HUES64 (cell line): ENCODE data around the gene TMPRSS9.

Source experiments
- H3K27ac ChIP-seq: 2 replicates; pipeline ENCODE4 v1.7.0; 2013; ENCODE audit warnings: low read depth, low read length, inconsistent platforms
- H3K27me3 ChIP-seq: 2 replicates; pipeline ENCODE4 v1.6.1; 2013; ENCODE audit warnings: mild to moderate bottlenecking, low read length; ENCODE audit not compliant: insufficient read depth
- H3K36me3 ChIP-seq: 2 replicates; pipeline ENCODE4 v1.6.1; 2013; ENCODE audit warnings: mild to moderate bottlenecking, low read length; ENCODE audit not compliant: insufficient read depth
- H3K4me1 ChIP-seq: 2 replicates; pipeline ENCODE4 v1.6.1; 2013; ENCODE audit warnings: mild to moderate bottlenecking, low read length, moderate library complexity; ENCODE audit not compliant: insufficient read depth
- H3K4me3 ChIP-seq: 2 replicates; pipeline ENCODE4 v1.5.1; 2013; ENCODE audit warnings: mild to moderate bottlenecking, low read length, moderate library complexity
- H3K9ac ChIP-seq: 2 replicates; pipeline ENCODE4 v1.6.1; 2013; ENCODE audit warnings: mild to moderate bottlenecking, low read depth, low read length
- H3K9me3 ChIP-seq: 2 replicates; pipeline ENCODE4 v1.6.1; 2013; ENCODE audit warnings: low read depth, low read length; ENCODE audit not compliant: insufficient read depth
- WGBS: fragments of 150-250, 120-280 bp; methylation state at CpG from one replicate; pipeline ENCODE4 v1.1.7; 2013; ENCODE audit warnings: missing lambda C conversion rate; 5-methylcytosine and 5-hydroxymethylcytosine counted together

The TMPRSS9 gene

GRCh38 chr19:2434721-2435265, 74.7 kb downstream of the TMPRSS9 start:
- H3K27me3 ChIP-seq: no peaks in the 10 kb centered on the region
- no peaks in the 10 kb centered on the region for H3K4me1 ChIP-seq
- WGBS: 96% methylated on average over 42 of the region's 42 CpGs
- no peak overlapping the region for H3K27ac ChIP-seq
- H3K36me3 ChIP-seq: peaks cover 68% of the 10 kb centered on the region
- H3K4me3 ChIP-seq: no peak overlapping the region
- no peaks in the 10 kb centered on the region for H3K9me3 ChIP-seq
- no peak overlapping the region for H3K9ac ChIP-seq

- H3K36me3 ChIP-seq: peaks cover 65% of the 10 kb centered on the region
- no peak overlapping the region for H3K27ac ChIP-seq
- H3K27me3 ChIP-seq: no peaks in the 10 kb centered on the region
- H3K4me1 ChIP-seq: no peaks in the 10 kb centered on the region
- no peaks in the 10 kb centered on the region for H3K9me3 ChIP-seq
- no peak overlapping the region for H3K4me3 ChIP-seq
- no peak overlapping the region for H3K9ac ChIP-seq
- 95% methylated on average over 39 of the region's 39 CpGs for WGBS
These were observed 76.3 kb downstream of the TMPRSS9 start for GRCh38 chr19:2436384-2436783.

DNA sequence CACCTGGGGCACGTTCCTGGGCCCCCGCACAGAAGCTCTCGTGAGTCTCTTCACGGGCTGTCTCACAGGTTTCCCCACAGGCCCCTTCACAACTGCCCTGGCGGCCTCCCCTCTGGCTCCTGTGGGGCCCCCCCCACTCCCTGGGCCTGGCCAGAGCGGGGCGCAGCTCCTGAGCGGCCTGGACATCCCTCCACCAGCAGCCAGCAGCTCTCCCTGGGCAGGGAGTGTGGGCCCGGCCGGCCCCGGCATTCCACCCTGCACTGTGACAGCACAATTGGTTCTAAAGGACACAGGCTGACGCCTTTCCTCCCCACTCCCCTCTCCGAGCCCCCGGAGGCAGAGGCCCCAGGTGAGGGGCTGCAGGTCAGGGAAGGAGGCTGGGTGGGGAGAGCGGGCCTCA, 76.9 kb downstream of the TMPRSS9 start:
- WGBS: 95% methylated on average over 15 of the region's 15 CpGs
- peaks cover 65% of the 10 kb centered on the region for H3K36me3 ChIP-seq
- no peaks in the 10 kb centered on the region for H3K9me3 ChIP-seq
- H3K9ac ChIP-seq: no peak overlapping the region
- no peaks in the 10 kb centered on the region for H3K27me3 ChIP-seq
- H3K27ac ChIP-seq: no peak overlapping the region
- H3K4me1 ChIP-seq: no peaks in the 10 kb centered on the region
- no peak overlapping the region for H3K4me3 ChIP-seq

- Histone ChIP-seq H3K36me3 (peaks cover 71% of the 10 kb centered on the region), H3K27me3 (no peaks in the 10 kb centered on the region), H3K9me3 (no peaks in the 10 kb centered on the region), H3K4me1 (no peaks in the 10 kb centered on the region), H3K9ac (no peak overlapping the region), H3K27ac (no peak overlapping the region), H3K4me3 (no peak overlapping the region)
- WGBS: 97% methylated on average over 20 of the region's 20 CpGs
These were observed 78.1 kb downstream of the TMPRSS9 start for GRCh38 chr19:2438178-2438577.

- Histone ChIP-seq H3K4me1 (no peaks in the 10 kb centered on the region), H3K4me3 (no peak overlapping the region), H3K9ac (no peak overlapping the region), H3K36me3 (peaks cover 66% of the 10 kb centered on the region), H3K27me3 (no peaks in the 10 kb centered on the region), H3K9me3 (no peaks in the 10 kb centered on the region), H3K27ac (no peak overlapping the region)
- WGBS: 97% methylated on average over 1 of the region's 1 CpG
These were observed 80.5 kb downstream of the TMPRSS9 start for GRCh38 chr19:2440515-2440914.

- Histone ChIP-seq H3K4me3 (no peak overlapping the region), H3K27me3 (no peaks in the 10 kb centered on the region), H3K4me1 (0 out of 2 replicates have a peak, but pooled peaks cover under 1% of the 10 kb centered on the region), H3K9me3 (no peaks in the 10 kb centered on the region), H3K9ac (no peak overlapping the region), H3K36me3 (peaks cover 64% of the 10 kb centered on the region), H3K27ac (no peak overlapping the region)
- WGBS: 97% methylated on average over 26 of the region's 26 CpGs
These were observed 81.2 kb downstream of the TMPRSS9 start for GRCh38 chr19:2441096-2441752.

DNA sequence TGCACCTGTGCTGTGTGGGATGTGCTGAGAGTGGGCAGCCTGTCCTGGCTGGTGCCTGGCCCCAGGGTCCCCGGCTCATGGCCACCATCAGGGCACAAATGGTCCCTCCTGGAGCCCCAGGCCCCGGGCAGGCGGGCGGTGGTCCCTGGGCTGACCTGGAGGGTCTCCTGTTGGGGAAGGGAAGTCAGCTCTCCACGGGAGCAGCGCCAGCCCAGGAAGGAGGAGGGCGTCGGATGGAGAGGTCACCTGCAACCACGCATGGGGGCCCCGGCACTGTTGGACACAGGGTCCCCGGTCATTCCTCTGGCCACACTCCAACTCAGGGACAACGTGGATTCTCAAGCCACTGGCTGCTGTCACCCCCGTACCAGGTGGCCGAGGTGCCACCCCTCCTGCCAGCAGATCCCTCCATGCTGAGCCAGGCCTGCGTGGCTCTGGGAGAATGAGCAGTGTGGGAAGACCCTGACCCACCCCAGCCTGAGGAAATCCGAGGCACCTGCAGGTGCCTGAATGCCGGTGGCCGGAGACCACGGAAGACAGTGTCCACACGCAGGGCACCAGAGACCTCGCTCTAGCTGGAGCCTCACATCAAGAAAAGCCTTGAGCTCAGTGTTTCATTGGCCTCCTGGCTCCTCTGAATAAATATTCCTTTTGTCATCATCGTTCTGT, 83.2 kb downstream of the TMPRSS9 start:
- 94% methylated on average over 22 of the region's 22 CpGs for WGBS
- peaks cover 5% of the 10 kb centered on the region; the same call in 1 of the 2 replicates for H3K4me1 ChIP-seq
- H3K27me3 ChIP-seq: no peaks in the 10 kb centered on the region
- peaks cover 49% of the 10 kb centered on the region for H3K36me3 ChIP-seq
- H3K4me3 ChIP-seq: no peak overlapping the region
- no peak overlapping the region for H3K9ac ChIP-seq
- no peak overlapping the region for H3K27ac ChIP-seq
- no peaks in the 10 kb centered on the region for H3K9me3 ChIP-seq

GRCh38 chr19:2443785-2444182, 83.7 kb downstream of the TMPRSS9 start:
- Histone ChIP-seq H3K9ac (no peak overlapping the region), H3K4me1 (peaks cover 5% of the 10 kb centered on the region; the same call in 1 of the 2 replicates), H3K27ac (no peak overlapping the region), H3K27me3 (no peaks in the 10 kb centered on the region), H3K9me3 (no peaks in the 10 kb centered on the region), H3K4me3 (no peak overlapping the region), H3K36me3 (peaks cover 44% of the 10 kb centered on the region)
- WGBS: 96% methylated on average over 17 of the region's 17 CpGs

- H3K4me1 ChIP-seq: peaks cover 5% of the 10 kb centered on the region; the same call in 1 of the 2 replicates
- H3K27me3 ChIP-seq: no peaks in the 10 kb centered on the region
- no peaks in the 10 kb centered on the region for H3K9me3 ChIP-seq
- H3K4me3 ChIP-seq: no peak overlapping the region
- WGBS: 96% methylated on average over 34 of the region's 34 CpGs
- H3K27ac ChIP-seq: no peak overlapping the region
- H3K36me3 ChIP-seq: peaks cover 48% of the 10 kb centered on the region
- no peak overlapping the region for H3K9ac ChIP-seq
These were observed 84.4 kb downstream of the TMPRSS9 start for GRCh38 chr19:2444251-2445002.

GRCh38 chr19:2446381-2446780, 86.3 kb downstream of the TMPRSS9 start:
- no peak overlapping the region for H3K27ac ChIP-seq
- WGBS: 90% methylated on average over 19 of the region's 19 CpGs
- peaks cover 44% of the 10 kb centered on the region for H3K36me3 ChIP-seq
- H3K9me3 ChIP-seq: no peaks in the 10 kb centered on the region
- H3K4me3 ChIP-seq: no peak overlapping the region
- peaks cover 5% of the 10 kb centered on the region; the same call in 1 of the 2 replicates for H3K4me1 ChIP-seq
- H3K9ac ChIP-seq: no peak overlapping the region
- no peaks in the 10 kb centered on the region for H3K27me3 ChIP-seq

- Histone ChIP-seq H3K27ac (no peak overlapping the region), H3K4me3 (no peak overlapping the region), H3K27me3 (no peaks in the 10 kb centered on the region), H3K9ac (no peak overlapping the region), H3K9me3 (no peaks in the 10 kb centered on the region), H3K4me1 (peaks cover 5% of the 10 kb centered on the region; the same call in 1 of the 2 replicates), H3K36me3 (peaks cover 20% of the 10 kb centered on the region)
- 93% methylated on average over 11 of the region's 11 CpGs for WGBS
These were observed 89.0 kb downstream of the TMPRSS9 start for GRCh38 chr19:2449019-2449418.
